Right atrium auricular region (tissue), 2 donors: Measurements from ENCODE around the gene TMEM245. TPM values are rescaled to one million over a fixed set of nuclear protein-coding genes. Genes with fewer than 3 reads are reported as not detected.
"Not testable (repeated sequence)": the region's sequence is repeated elsewhere in the genome, so short reads cannot be mapped to it uniquely, and the experiment has no call there.

ENCODE experiments used
- DNase-seq: peaks from one replicate; pipeline ENCODE4 v3.0.0-alpha.2; 2019; ENCODE audit warnings: low spot score
- H3K27ac ChIP-seq, 2 donors: fragments of 200-600 bp; sonication (generic); 1 replicate in 1 of 2; 2 replicates in 1 of 2; pipeline ENCODE4 v1.5.1; 2016 to 2019
- H3K27me3 ChIP-seq, 2 donors: fragments of 200-600 bp; sonication (generic); one replicate each; pipeline versions ENCODE4 v1.5.1 to v1.6.0; 2017 to 2019
- H3K36me3 ChIP-seq: fragments of 200-600 bp; sonication (generic); one replicate; pipeline ENCODE4 v1.5.1; 2016
- H3K4me1 ChIP-seq, 2 donors: fragments of 200-600 bp; sonication (generic); one replicate each; pipeline versions ENCODE4 v1.5.1 to v1.6.0; 2017 to 2019
- H3K4me3 ChIP-seq, 2 donors: fragments of 200-600 bp; sonication (generic); 1 replicate in 1 of 2; 2 replicates in 1 of 2; pipeline ENCODE4 v1.5.1; 2017 to 2019; ENCODE audit warnings: mild to moderate bottlenecking in 1 of 2, moderate library complexity in 1 of 2
- H3K9me3 ChIP-seq, 2 donors: fragments of 200-600 bp; sonication (generic); one replicate each; pipeline ENCODE4 v1.5.1; 2019
- CTCF ChIP-seq, 2 donors: fragments of 200-600 bp; sonication (generic); IDR thresholded peaks; one replicate each; pipeline ENCODE4 v1.5.1; 2019; ENCODE audit warnings: antibody characterized with exemption in 2 of 2
- total RNA-seq, 2 donors: library from RNA; depleted of rRNA; stranded (reverse); fragments of >200 nt; gene quantifications; one replicate each; pipeline ENCODE4 v1.1.0, GENCODE V29; 2016

The TMEM245 gene
- total RNA-seq, 2 donors from 2014 or later, result 89.0 to 95.1 TPM

- H3K36me3 ChIP-seq, result peaks cover 78% of the 10 kb centered on the region
- no peaks in the 10 kb centered on the region for H3K4me1 ChIP-seq
- TF ChIP-seq CTCF (IDR thresholded peaks at IDR 0.05), result no peak
- H3K27ac ChIP-seq, result no peak overlapping the region
- H3K4me3 ChIP-seq, result no peak overlapping the region
- DNase-seq, result no peak
- H3K27me3 ChIP-seq, result no peaks in the 10 kb centered on the region
- no peaks in the 10 kb centered on the region for H3K9me3 ChIP-seq
Observed at GRCh38 chr9:109068764-109069163, 51.0 kb downstream of the TMEM245 start.

- Histone ChIP-seq H3K36me3 (peaks cover 78% of the 10 kb centered on the region), H3K9me3 (no peaks in the 10 kb centered on the region)
Observed at GRCh38 chr9:109064963-109065702, 54.6 kb downstream of the TMEM245 start.

GRCh38 chr9:109063760-109064159 lies 56.0 kb downstream of the TMEM245 start:
- no peak for DNase-seq
- H3K27me3 ChIP-seq, result no peaks in the 10 kb centered on the region
- peaks cover 79% of the 10 kb centered on the region for H3K36me3 ChIP-seq
- no peaks in the 10 kb centered on the region for H3K9me3 ChIP-seq
- H3K27ac ChIP-seq, result no peak overlapping the region
- no peak for TF ChIP-seq CTCF (IDR thresholded peaks at IDR 0.05)
- no peak overlapping the region for H3K4me3 ChIP-seq
- H3K4me1 ChIP-seq, result no peaks in the 10 kb centered on the region

More at GRCh38 chr9:109064963-109065702, 54.6 kb downstream of the TMEM245 start:
- Histone ChIP-seq H3K27ac (no peak overlapping the region), H3K4me1 (no peaks in the 10 kb centered on the region), H3K27me3 (no peaks in the 10 kb centered on the region), H3K4me3 (no peak overlapping the region)
- TF ChIP-seq CTCF (IDR thresholded peaks at IDR 0.05), result no peak
- no peak for DNase-seq

GRCh38 chr9:109062543-109062942 lies 57.2 kb downstream of the TMEM245 start:
- H3K36me3 ChIP-seq, result peaks cover 68% of the 10 kb centered on the region
- no peak for TF ChIP-seq CTCF (IDR thresholded peaks at IDR 0.05)
- no peak for DNase-seq

GRCh38 chr9:109060191-109060590 lies 59.6 kb downstream of the TMEM245 start:
- Histone ChIP-seq H3K9me3 (no peaks in the 10 kb centered on the region), H3K36me3 (peaks cover 69% of the 10 kb centered on the region), H3K27me3 (no peaks in the 10 kb centered on the region), H3K4me1 (no peaks in the 10 kb centered on the region), H3K4me3 (no peak overlapping the region), H3K27ac (no peak overlapping the region)
- DNase-seq, result no peak
- TF ChIP-seq CTCF (IDR thresholded peaks at IDR 0.05), result no peak

More at GRCh38 chr9:109062543-109062942, 57.2 kb downstream of the TMEM245 start:
- H3K9me3 ChIP-seq, result no peaks in the 10 kb centered on the region
- H3K27me3 ChIP-seq, result no peaks in the 10 kb centered on the region
- H3K4me1 ChIP-seq, result no peaks in the 10 kb centered on the region
- H3K27ac ChIP-seq, result no peak overlapping the region
- H3K4me3 ChIP-seq, result no peak overlapping the region

- not testable (repeated sequence) for H3K4me1 ChIP-seq, H3K4me3 ChIP-seq, H3K9me3 ChIP-seq, H3K27me3 ChIP-seq, DNase-seq, H3K27ac ChIP-seq
- H3K36me3 ChIP-seq, result peaks cover 52% of the 10 kb centered on the region
Observed at GRCh38 chr9:109053121-109053520, 66.6 kb downstream of the TMEM245 start.
